ENCODE measurements around the gene HS6ST3. TPM values are rescaled to one million over a fixed set of nuclear protein-coding genes. Genes with fewer than 3 reads are reported as not detected.

Gene HS6ST3
- total RNA-seq, 1 donor from 2014 or later, result 4.7 TPM

DNA sequence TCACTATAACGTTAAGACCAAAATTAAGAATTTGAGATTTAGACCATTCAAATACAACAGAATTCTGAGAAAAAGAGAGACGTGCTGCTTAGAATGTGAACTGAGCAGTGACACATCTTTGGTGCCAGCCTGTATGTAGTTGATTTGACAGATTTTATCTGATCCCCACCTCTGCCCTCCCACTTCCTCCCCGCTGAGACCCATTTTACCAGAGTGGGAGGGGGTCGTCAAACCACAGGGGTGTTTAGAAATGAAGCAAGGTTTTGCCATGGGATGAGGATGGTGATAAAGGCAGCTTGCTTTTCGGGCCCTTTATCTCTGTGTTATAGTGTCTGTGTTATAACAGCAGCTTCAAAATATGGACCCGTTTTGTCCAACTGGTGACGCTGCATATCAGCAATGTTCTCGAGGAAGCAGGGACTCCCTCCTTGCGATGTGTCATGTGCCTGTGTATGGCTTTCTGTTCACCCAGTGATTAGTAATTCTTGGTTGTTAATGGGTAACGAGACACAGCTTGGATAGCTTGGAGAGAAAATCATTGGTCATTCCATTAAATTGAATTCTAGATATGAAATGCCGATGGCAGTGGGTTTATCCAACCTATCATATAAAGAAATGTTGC lies 125.0 kb downstream of the HS6ST3 start:
- TF ChIP-seq, protein P1, sequence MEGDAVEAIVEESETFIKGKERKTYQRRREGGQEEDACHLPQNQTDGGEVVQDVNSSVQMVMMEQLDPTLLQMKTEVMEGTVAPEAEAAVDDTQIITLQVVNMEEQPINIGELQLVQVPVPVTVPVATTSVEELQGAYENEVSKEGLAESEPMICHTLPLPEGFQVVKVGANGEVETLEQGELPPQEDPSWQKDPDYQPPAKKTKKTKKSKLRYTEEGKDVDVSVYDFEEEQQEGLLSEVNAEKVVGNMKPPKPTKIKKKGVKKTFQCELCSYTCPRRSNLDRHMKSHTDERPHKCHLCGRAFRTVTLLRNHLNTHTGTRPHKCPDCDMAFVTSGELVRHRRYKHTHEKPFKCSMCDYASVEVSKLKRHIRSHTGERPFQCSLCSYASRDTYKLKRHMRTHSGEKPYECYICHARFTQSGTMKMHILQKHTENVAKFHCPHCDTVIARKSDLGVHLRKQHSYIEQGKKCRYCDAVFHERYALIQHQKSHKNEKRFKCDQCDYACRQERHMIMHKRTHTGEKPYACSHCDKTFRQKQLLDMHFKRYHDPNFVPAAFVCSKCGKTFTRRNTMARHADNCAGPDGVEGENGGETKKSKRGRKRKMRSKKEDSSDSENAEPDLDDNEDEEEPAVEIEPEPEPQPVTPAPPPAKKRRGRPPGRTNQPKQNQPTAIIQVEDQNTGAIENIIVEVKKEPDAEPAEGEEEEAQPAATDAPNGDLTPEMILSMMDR (conservative IDR thresholded peaks at IDR 0.05), result no peak
- Mint-ChIP-seq H3K4me3 (no peak overlapping the region), H3K27me3 (no peaks in the 10 kb centered on the region)

DNA sequence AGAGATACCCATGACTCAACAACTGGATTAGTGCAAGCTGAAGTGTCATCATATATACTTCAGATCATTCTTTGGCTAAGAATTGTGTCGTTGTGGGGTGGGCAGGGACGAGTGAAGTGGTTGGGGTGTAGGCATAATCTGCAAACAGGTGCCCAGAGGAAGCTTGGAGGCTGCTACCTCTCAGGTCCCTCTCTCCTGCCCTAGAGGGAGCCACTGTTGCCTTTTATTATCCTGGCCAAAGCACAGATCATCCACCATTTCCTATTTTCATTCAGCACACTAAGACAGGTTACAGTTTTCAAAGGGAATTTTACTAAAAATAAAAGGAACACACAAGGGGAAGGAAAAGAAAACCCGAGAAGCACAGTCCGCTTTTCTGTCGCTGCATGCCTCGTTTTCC lies 126.6 kb downstream of the HS6ST3 start:
- Mint-ChIP-seq H3K4me1 (ENCODE audit: unreplicated experiment) (peaks cover 6% of the 10 kb centered on the region), H3K4me3 (no peak overlapping the region), H3K9me3 (no peaks in the 10 kb centered on the region), H3K27me3 (no peaks in the 10 kb centered on the region), H3K27ac (no peak overlapping the region), H3K36me3 (no peaks in the 10 kb centered on the region)
- TF ChIP-seq, protein P1 (conservative IDR thresholded peaks at IDR 0.05), result no peak
- no peak for DNase-seq (ENCODE audit: extremely low spot score, unreplicated experiment)

More for the DNA sequence above, 125.0 kb downstream of the HS6ST3 start:
- no peak for DNase-seq (ENCODE audit: extremely low spot score, unreplicated experiment)
- Mint-ChIP-seq H3K9me3 (no peaks in the 10 kb centered on the region), H3K27ac (no peak overlapping the region), H3K4me1 (ENCODE audit: unreplicated experiment) (peaks cover 6% of the 10 kb centered on the region), H3K36me3 (no peaks in the 10 kb centered on the region)

DNA sequence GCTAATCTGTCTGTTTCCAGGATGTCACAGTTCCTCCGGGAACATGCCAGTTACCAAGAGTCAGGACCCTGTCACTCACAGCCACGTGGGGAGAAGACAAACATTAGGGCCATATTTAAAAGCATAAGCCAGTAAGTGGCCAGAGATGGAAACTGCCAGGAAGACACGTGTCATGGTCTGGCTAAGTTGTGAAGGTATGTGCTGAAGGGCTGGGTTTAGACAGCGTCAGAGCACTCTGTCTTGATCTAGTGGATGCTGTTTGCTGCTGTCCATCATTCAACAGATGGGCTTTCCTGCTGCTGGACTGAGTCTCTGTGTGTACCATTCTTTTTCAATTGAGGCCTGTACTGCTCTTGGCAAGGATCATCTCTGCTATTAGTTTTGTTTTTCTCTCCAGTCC lies 128.6 kb downstream of the HS6ST3 start:
- no peak for DNase-seq (ENCODE audit: extremely low spot score, unreplicated experiment)
- TF ChIP-seq, protein P1 (conservative IDR thresholded peaks at IDR 0.05), result no peak
- H3K27me3 Mint-ChIP-seq, result no peaks in the 10 kb centered on the region

DNA sequence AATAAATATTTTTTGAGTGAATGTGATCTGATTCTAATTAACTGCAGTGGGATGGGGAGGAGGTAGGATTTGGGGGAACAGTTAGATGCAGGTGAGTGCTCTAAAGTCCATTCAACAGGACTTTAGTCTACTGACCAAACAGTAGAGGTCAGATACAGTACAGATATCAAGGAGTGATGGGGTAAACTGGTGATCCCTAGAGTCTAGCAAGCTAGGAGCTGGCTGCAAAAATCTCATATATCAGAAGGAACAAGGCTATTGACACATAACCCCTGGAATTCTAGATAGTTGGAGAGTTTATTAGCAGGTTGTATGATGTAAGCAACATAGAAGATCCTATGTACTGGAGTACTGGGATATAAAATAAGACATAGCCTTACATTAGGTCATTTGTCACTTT lies 131.6 kb downstream of the HS6ST3 start:
- TF ChIP-seq, protein P1 (conservative IDR thresholded peaks at IDR 0.05), result no peak
- Mint-ChIP-seq H3K4me1 (ENCODE audit: unreplicated experiment) (no peaks in the 10 kb centered on the region), H3K27me3 (no peaks in the 10 kb centered on the region), H3K27ac (no peak overlapping the region), H3K36me3 (no peaks in the 10 kb centered on the region), H3K9me3 (no peaks in the 10 kb centered on the region), H3K4me3 (no peak overlapping the region)
- no peak for DNase-seq (ENCODE audit: extremely low spot score, unreplicated experiment)

More for the DNA sequence above, 128.6 kb downstream of the HS6ST3 start:
- H3K36me3 Mint-ChIP-seq, result no peaks in the 10 kb centered on the region
- H3K9me3 Mint-ChIP-seq, result no peaks in the 10 kb centered on the region
- H3K4me3 Mint-ChIP-seq, result no peak overlapping the region
- peaks cover 6% of the 10 kb centered on the region for H3K4me1 Mint-ChIP-seq (ENCODE audit: unreplicated experiment)
- no peak overlapping the region for H3K27ac Mint-ChIP-seq

DNA sequence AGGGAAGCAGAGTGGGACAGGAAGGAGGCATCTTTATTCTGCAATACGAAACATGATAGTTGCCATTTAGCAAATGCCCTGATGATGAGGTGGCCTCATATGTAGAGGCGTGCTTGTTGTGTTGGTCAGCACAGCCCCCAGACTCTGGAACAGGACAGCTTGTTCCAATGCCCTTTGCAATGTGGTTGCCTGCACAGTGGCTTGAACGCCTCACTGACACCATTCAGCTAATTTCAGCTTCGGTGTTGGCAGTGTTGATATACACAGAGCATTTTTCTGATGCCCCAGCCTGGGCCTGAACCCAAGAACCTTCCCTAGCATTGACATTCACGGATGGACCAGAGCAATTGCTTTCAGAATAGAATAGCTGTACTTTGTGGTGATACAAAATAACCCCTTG lies 133.3 kb downstream of the HS6ST3 start:
- Mint-ChIP-seq H3K4me3 (no peak overlapping the region), H3K9me3 (no peaks in the 10 kb centered on the region), H3K27ac (no peak overlapping the region), H3K4me1 (ENCODE audit: unreplicated experiment) (no peaks in the 10 kb centered on the region), H3K27me3 (no peaks in the 10 kb centered on the region), H3K36me3 (no peaks in the 10 kb centered on the region)
- TF ChIP-seq, protein P1 (conservative IDR thresholded peaks at IDR 0.05), result no peak
- no peak for DNase-seq (ENCODE audit: extremely low spot score, unreplicated experiment)
